ENCODE measurements around the gene BHLHE41. TPM values are rescaled to one million over a fixed set of nuclear protein-coding genes. Genes with fewer than 3 reads are reported as not detected.

BHLHE41 gene
- total and polyA plus RNA-seq, 2 of the 4 experiments (the other 2 are of a cell fraction): 0.72 to 3.8 TPM

GRCh38 chr12:26157001-26157400 is 32.2 kb upstream of the BHLHE41 start:
- Histone ChIP-seq H3K27me3 (ENCODE audit: control insufficient read depth, insufficient read depth, low read length) (peaks cover 10% of the 10 kb centered on the region), H3K18ac (ENCODE audit: low read depth, low read length) (no peak overlapping the region), H3K9me1 (ENCODE audit: insufficient read depth, low read length) (peaks cover 12% of the 10 kb centered on the region), H3K4me3 (ENCODE audit: insufficient read depth, low read depth, low read length) (no peak overlapping the region), H2AK5ac (ENCODE audit: low read depth, low read length) (no peak overlapping the region), H2AK9ac (replicated peaks; ENCODE audit: low read depth, low read length, poor library complexity) (no peak overlapping the region), H3K4ac (ENCODE audit: low read depth, low read length) (no peak overlapping the region), H3K9me3 (ENCODE audit: control insufficient read depth, insufficient read depth, low read length) (no peaks in the 10 kb centered on the region; the same call in 1 of the 2 replicates), H2BK20ac (ENCODE audit: low read depth, low read length) (no peak overlapping the region), H3K27ac (ENCODE audit: insufficient read depth, low read length) (no peak overlapping the region), H3K4me1 (ENCODE audit: control insufficient read depth, insufficient read depth, low read length) (peaks cover 13% of the 10 kb centered on the region), H2BK120ac (ENCODE audit: low read depth, low read length) (no peak overlapping the region), H2AFZ (replicated peaks; ENCODE audit: low read length, poor library complexity) (no peak overlapping the region), H4K20me1 (ENCODE audit: insufficient read depth, low read length) (no peaks in the 10 kb centered on the region), H3K36me3 (ENCODE audit: control insufficient read depth, insufficient read depth, low read length) (no peaks in the 10 kb centered on the region), H4K91ac (ENCODE audit: insufficient read depth, low read depth, low read length) (no peak overlapping the region), H4K5ac (ENCODE audit: low read depth, low read length) (no peak overlapping the region), H3K23ac (ENCODE audit: low read depth, low read length) (no peak overlapping the region), H3K14ac (replicated peaks; ENCODE audit: low read depth, low read length) (no peak overlapping the region), H3K56ac (ENCODE audit: extremely low read depth, insufficient read depth, low read length) (no peak overlapping the region), H2BK15ac (ENCODE audit: low read depth, low read length) (no peak overlapping the region), H3K9ac (ENCODE audit: low read depth, low read length) (no peak overlapping the region), H3K4me2 (ENCODE audit: low read depth, low read length) (no peak overlapping the region), H4K8ac (ENCODE audit: low read depth in 2 of 2, low read length in 2 of 2) (no peak overlapping the region), H3K79me1 (ENCODE audit: low read depth in 1 of 2, low read length in 2 of 2) (no peaks in the 10 kb centered on the region), H2BK5ac (ENCODE audit: low read depth, low read length, poor library complexity, severe bottlenecking) (no peak overlapping the region)
- BruUV-seq (replicated peaks): no TSS peak
- DNase-seq (no peak), ATAC-seq (ENCODE audit: low read depth) (no peak)
- intact Hi-C loops (cut with micrococcal nuclease) (no loop called here), dilution Hi-C loops (cut with HindIII; ENCODE audit: low sequenced_read_pairs, unreplicated experiment) (no loop called here), in situ Hi-C loops (cut with MboI; ENCODE audit: low sequenced_read_pairs) (no loop called here)
- TF ChIP-seq USF2 (IDR thresholded peaks at IDR 0.05; ENCODE audit: low read depth, low read length): no peak
- TF ChIP-seq MAFK (IDR thresholded peaks at IDR 0.05; ENCODE audit: low read depth, low read length): no peak
- TF ChIP-seq RCOR1 (IDR thresholded peaks at IDR 0.05; ENCODE audit: insufficient replicate concordance, low read length): no peak
- no peak for TF ChIP-seq NFE2L2 (IDR thresholded peaks at IDR 0.05; ENCODE audit: low read depth, low read length)
- TF ChIP-seq POLR2A (IDR thresholded peaks at IDR 0.05; ENCODE audit: low read depth, low read length): no peak
- no peak for TF ChIP-seq MAZ (IDR thresholded peaks at IDR 0.05; ENCODE audit: borderline replicate concordance, low read depth, low read length)
- no peak for TF ChIP-seq CTCF (conservative IDR thresholded peaks at IDR 0.05; ENCODE audit: low read depth, low read length)
- TF ChIP-seq CEBPB (IDR thresholded peaks at IDR 0.05; ENCODE audit: low read depth, low read length): no peak
- no peak for TF ChIP-seq RFX5 (IDR thresholded peaks at IDR 0.05; ENCODE audit: low read depth, low read length)
- ChIA-PET CTCF (interaction anchor here (0.6 kb wide), 1 partner anchor 1092 kb away, joined by 3 read pairs; no protein-coding TSS in a partner anchor), POLR2A (ENCODE audit: unreplicated experiment) (interaction anchor here (0.6 kb wide), 1 partner anchor 146 kb away, joined by 5 read pairs; no protein-coding TSS in a partner anchor)
- no CpG with 5 or more reads among the region's 3 CpGs for WGBS, 2 experiments (ENCODE audit: extremely low coverage in 2 of 2, insufficient read length in 1 of 2)
